GM21528 (cell line): ENCODE results near the gene XCL2.
"Not testable (repeated sequence)": the region's sequence is repeated elsewhere in the genome, so short reads cannot be mapped to it uniquely, and the experiment has no call there.

Experiments
- ATAC-seq: cut with Tn5 transposase; IDR thresholded peaks from one replicate; pipeline ENCODE4 v1.9.1; 2021; ENCODE audit warnings: mild to moderate bottlenecking, moderate library complexity; ENCODE audit not compliant: unreplicated experiment, low FRiP score

XCL2 gene

DNA sequence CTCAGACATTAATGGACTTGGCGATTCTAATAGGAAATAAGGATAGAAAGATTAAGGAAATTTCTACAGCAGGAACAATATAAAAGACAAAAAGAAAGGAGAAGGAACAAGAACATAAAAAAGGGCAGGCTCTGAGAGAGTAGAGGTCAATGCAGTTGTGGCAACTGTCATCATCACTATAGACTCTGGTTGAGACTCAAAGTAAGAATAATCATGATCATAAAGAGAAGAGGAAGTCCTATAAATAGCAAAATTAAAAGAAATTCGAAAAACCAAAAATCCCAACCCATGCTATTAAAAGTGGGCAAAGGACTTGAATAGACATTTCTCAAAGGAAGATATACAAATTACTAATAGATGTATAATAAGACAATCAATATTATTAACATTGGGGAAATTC is 18.2 kb upstream of the XCL2 start:
- ATAC-seq: no peak

DNA sequence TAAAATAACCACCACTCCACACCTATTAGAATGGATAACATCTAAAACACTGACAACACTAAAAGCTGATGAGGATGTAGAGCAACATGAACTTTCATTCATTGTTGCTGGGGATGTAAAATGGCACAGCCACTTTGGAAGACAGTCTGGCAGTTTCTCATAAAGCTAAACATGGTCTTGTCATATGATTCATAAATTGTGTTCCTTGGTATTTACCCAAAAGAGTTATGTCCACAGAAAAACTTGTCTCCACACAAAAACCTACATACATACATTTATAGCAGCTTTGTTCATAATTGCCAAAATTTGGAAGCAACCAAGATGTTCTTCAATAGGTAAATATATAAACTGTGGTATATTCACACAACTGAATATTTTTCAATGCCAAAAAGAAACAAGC is 16.6 kb upstream of the XCL2 start:
- no peak for ATAC-seq

DNA sequence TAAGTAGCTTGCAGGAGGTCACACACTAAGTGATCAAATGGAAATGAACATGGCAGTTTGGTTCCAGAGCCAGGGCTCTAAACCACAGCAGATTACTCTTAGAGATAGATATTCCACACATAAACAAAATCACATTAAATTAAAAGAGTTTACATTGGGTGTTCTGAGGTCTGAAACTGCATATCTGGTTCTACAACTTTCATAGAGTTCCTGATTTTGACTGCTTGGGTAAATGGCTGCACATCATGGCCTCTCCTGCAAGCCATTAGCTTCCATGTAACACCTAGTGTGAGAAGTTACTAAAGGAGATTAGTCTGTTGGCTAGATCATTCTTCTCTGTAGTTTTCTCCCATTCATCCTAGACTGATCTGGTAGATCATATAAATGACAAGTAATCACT is 12.8 kb upstream of the XCL2 start:
- ATAC-seq: no peak

DNA sequence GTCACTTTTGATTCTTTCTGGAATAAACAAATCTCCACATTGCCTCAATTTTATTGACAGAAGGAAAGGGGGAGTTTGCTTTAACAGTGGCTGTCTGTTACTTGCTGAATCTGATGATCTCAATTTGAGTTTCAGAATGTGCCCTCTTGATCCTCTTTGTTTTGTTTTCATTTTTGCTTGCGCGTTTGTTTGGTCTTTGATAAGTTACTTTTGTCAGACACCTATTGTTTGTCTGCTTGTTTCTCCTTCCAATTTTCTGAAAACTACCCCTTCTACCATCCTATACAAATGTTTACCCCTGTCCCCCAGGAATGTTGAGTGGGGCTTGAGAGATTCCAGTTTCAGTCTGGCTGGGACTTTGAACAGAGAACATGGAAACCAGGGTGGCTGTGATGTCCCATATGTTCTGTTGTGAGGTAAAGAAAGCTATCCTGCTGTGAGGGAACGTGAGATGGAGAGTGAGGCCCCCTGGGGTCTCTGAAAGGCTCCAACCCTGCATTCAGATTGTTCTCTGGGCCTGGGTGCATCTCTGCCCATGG is 11.8 kb upstream of the XCL2 start:
- ATAC-seq: no peak

DNA sequence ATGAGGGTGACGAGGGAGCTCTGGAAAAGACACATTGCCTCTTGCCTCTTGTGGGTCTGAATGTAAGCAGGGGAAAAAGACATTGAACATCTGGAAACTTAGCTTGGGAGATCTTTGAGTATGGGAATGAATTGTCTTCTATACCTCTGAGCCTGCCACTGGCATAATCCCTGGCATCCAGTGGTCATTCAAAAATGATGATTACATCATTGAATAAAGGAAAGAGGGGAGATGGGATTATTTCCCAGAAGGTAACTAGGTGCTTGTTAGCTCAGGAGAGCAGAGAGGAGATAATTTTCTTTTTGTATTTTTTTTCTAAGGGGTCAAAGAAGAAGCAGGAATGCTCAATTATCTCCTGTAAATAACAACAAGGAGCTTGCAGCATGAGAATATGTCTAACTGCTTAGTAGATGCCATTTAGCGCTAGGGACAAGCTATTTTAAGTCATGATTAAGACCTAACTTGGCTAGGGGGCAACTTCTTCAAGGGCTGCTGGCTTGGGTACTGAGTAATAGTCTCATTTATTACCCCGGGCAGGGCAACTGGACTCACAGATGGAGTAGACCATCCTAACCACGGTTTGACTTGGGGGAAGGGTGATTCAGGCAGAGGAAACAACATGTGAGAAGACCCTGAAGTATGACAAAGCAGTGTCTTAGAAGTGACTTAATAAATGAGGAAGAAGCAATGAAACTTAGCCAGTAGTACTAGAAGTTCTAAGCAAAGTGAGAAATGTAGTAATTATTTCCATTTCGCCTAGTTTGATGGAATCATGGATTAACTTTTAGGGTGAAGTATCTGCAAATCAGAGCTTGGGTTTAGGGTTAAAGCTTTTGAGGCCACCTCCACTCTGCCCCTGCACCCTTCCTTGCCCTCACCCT is 11.0 kb upstream of the XCL2 start:
- ATAC-seq: no peak

DNA sequence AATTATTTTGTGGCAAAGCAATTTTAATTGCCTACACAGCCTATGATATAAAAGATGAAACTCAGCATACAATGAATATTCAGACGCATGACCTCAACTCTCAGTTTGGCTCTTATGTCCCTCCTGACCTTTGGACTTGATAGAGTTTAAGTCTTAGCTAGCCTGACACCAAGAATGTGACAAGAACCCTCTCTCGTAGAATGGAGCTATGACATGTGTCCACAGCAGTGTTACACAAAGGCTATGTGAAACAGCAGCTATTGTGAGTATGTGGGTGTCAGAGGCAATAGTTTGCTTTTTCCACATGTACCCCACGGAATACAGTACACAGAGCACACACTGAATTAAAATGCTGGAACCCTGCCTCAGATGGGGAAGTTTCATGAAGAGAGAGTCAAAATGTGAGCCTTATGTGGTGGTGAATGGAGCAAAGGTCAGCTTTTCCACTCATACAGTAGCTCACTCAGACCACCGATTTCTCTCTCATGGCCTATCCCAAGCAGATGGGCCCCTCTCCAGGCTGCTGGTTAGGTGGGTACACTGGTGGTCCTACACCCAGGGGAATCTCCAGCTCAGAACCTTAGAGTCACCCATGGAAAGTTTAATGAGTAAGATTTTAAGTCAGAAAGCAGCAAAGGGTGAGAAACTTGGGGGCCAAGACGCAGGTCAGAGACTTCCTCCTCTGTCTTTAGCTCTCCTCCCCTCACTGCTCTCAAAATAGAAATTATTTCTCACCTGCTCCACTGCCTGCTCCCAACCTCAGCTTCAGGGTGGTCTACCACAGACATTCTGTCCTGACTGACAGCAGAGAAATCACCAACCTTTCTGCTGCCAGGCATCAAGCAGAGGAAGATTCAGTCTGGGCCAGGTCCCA is 10.1 kb upstream of the XCL2 start:
- no peak for ATAC-seq

DNA sequence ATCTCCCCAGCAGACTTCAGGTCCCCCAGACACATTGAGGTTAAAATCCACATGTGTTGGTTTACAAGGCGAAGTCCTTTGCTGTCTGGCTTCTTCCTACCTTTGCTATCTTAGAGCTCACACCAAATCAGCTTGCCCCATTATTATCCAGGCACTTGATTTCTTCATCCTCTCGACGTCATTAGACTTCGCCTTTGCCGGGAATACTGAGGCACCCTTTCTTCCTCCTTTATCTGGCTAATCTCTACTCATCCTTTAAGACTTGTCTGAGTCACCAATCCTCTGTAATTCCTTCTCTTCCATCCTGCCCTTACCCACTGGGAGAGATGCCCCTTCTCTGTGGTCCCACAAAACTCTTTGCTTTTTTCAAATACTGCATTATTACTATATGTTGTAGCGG is 9.2 kb upstream of the XCL2 start:
- no peak for ATAC-seq

DNA sequence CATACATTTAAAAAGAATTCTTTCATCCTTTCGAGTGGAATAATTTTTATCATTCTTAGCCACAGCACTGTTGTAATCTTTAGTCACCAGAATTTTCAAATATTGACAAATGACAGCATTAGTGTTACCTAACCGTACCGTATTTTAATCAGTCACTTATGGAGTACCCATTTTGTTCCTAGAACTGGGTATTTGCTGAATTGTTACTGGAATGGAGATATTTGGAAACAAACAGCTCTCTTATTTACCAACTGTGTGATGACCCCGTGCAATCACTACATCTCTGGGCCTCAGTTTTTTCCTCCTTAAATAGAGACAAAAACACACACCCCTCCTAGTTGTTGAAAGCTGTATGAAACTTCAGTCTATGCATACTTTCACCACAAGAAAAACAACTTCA is 7.9 kb upstream of the XCL2 start:
- ATAC-seq: no peak

DNA sequence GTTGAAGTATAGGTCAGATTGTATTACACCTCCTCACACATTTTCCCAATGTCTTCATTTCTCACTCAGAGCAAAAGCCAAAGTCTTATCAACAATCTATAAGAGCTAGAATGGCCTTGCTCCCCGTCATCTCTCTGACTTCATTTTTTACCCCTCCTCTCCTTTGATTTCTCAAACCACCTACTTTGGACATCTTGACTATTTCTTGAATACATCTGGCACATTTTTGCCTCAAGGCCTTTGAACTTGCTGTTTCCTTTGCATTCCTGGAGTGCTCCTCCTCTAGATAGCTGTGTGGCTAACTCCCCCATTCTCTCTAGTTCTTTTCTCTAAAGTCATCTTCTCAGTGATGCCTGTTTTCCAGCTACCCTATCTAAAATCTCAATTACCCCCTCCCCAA is 7.2 kb upstream of the XCL2 start:
- no peak for ATAC-seq

DNA sequence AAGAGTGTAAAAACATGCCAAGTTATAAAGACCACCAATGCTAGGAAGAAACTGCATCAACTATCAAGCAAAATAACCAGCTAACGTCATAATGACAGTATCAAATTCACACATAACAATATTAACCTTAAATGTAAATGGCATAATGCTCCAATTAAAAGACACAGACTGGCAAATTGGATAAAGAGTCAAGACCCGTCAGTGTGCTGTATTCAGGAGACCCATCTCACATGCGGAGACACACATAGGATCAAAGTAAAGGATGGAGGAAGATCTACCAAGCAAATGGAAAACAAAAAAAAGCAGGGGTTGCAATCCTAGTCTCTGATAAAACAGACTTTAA is 2.7 kb upstream of the XCL2 start:
- ATAC-seq: not testable (repeated sequence)

DNA sequence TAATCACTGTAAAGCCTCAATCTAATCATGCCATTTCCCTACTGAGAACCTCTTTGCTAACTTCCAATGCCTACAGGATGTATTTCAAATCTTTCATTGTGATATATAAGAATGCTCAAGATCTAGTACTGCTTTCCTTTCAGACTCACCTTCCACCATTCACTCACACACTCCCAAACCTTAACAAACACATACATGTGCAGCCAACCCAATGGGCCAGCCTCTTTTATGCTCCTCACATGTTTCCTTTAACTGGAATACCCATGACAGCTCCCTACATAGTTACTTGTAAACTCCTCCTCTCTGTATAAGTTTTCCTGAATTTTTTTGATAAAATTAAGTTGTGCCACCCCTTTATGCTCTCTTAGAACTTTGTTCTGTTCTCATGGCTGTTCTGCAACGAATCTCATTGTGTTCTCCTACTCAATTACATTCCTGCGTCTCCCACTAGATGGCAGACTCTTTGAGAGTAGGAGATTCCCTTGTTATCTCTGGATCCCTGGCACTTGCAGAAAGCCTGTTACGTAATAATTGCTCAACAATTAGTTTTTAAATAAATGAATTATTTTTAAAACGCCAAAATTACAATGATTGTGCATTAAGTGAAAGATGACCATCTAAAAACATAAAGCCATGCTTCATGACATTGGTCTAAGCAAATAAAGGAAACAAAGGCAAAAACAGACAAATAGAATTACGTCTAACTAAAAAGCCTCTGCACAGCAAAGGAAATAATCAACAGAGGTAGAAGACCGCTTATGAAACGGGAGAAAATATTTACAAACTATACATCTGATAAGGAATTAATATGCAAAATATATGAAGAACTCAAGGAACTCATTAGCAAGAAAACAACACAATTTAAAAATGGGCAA is 2.1 kb upstream of the XCL2 start:
- not testable (repeated sequence) for ATAC-seq

DNA sequence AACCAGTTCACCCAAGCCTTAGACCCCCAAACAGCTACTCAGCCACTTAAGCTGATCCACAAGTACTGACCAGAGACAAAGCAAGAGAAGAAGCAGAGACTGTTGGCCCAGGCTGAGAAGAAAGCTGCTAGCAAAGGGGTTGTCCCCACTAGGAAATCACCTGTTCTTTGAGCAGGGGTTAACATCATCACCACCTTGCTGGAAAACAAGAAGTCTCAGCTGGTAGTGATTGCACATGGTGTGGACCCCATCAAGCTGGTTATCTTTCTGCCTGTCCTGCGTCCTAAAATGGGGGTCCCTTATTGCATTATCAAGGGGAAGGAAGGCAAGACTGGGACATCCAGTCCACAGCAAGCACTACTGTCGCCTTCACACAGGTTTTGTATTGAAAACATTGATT is 819 bp downstream of the XCL2 start:
- ATAC-seq: not testable (repeated sequence)

DNA sequence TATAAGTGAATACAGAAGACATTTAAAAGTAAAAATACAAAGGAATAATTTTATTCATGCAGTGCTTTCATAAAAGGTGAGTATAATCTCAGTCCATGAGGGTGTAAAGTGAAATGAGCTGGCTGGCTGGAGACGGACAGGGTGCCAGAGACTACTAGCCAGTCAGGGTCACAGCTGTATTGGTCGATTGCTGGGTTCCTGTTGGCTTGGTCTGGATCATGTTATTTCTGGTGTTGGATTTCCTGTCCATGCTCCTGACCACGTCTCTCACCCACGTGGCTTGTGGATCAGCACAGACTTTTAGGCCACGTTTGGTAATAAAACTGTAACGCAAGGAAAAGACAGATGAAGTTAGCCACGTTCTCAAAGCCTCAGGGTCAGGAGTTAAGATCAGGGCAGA is 3.0 kb downstream of the XCL2 start:
- ATAC-seq: not testable (repeated sequence)

DNA sequence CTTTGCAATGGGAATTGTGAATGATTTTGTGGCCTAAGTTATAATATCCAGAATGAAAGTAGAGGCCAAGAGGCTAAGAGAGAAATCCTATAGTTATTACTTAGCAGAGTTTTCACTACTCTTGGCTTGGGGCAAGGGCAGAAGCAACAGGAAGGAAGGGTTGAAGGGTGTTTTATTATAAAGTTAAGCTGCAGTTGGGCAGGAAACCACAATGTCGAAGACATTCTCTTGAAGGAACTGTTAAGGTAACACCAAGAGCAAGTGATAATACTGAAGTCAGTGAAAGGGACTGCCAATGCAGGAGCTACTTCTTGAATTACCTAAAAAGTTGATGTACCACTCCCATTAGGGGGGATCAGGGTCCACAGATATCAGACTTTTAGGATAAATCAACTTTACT is 8.3 kb downstream of the XCL2 start:
- ATAC-seq: no peak

DNA sequence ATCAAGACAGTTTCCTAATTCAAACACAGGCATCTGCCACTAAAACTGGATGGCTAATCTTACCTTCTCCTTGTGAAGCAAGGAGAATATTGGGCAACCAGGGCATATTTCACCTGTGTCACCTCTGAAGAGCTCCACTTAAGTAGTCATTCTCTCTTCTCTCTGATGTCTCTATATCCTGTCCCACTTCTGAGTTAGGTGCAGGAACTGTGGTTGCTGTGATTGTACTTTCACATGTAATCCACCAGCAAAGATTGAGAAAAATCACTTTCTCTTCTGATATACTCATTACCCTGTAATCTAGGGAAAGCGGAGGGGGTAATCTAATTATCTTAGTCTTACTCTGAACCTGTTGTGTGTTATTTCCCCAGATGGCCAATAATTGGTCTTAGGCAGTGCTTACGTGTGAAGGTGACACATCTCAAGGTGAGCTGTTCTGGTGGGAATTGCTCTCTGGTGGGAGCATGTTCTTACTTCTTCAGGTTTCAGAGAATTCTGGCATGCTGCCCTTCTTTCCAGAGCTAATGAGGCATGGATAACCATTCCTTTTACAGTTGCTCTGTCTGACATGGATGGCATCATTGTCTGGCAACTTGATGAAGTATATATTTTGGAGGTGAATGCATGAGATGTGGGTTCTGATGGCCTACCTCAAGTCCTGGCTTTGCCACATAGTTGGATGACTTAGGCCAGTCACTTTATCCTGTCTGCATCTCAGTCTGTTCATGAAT is 12.0 kb downstream of the XCL2 start:
- no peak for ATAC-seq

DNA sequence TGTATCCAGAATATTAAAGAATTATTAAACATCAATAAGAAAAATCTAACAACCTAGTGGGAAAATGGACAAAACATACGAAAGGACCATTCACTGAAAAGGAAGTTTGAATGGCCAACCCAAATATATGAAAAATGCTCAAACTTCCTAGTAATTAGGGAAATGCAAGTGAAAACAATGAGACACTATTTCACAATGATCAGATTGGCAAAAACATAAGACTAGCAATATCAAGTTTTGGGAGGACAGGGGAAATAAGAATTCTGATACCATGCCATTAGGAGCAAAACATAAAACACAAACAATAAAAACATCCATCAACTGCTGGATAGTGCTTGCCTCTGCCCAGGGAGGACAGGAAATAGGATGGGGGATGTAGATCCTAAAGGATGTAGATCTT is 14.3 kb downstream of the XCL2 start:
- ATAC-seq: no peak

DNA sequence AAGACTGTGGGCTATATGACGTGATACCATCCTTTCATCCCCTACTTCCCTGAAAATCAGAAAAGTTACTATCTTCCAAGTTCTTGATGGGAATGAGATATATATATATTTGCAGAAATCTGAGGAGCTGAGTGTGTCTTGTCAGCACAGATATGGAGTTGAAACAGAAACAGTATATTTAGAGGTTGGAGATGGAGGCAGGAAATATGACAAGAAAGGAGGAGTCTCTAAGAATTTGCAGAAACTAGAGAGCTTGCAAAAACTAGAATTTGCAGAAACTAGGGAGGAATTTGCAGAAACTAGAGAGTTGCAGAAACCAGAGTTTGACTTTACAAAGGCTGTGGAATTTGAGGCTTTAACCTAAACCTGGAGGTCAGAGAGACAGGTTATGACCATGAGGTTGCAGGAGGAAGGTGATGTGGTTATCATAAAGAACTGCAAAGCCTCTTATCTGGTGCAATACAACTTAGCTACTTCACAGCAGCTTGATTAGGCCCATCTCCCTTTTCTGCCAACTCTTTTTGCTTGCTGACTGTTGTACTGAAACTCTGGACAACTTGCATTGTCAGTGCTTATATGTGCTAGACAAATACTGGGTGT is 22.3 kb downstream of the XCL2 start:
- no peak for ATAC-seq

DNA sequence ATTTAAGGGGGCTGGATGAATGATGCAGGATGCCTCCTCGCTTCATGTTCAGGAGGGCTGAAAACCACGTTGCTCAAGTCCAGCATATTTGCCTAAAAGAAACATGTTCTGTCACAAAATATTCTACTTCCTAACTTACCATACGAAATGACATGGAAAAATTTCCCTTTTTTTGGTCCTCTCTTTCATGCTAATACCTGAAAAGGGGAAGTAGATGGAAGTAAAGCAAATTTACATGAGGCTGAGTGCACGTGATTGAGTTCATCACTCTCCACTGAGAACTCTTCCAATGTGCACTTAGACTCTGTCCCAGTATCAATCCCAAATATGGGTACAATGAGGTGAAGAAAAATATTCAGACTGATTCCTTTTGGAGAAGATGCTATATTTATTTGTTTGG is 23.0 kb downstream of the XCL2 start:
- no peak for ATAC-seq

DNA sequence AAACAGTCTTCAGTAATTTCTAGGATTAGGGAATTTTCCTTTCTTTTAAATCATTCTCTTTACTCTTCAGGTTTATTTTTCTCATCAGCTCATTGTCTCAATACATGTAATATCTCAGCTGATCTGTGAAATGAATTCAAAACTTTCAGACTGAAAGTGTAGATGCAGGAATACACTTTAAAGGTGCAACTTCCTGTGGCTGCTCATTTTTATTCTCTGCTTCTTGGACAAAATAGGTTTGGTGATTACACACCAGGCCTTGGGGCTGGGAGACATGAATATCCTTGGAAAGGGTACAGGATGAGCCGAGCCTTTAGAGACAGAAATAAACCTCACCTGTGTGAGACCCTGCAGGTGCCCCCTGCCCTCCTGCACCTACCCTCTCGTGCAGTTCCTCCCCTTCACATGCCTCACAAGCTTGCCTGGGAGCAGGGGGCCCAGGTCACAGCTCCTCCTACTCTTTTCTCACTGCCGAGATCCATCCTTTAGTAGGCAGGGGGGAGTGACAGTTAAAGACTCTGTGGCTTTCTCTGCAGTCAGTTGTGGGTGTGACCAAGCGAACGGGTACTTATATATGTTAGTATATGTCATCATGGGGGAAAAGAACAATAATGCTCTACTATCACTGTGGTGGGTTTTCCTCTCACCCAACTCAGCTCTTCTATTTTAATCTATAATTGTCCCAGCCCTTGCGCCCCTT is 23.6 kb downstream of the XCL2 start:
- no peak for ATAC-seq
